WTC11 (cell line): ENCODE data around the gene C19orf85. TPM values are rescaled to one million over a fixed set of nuclear protein-coding genes. Genes with fewer than 3 reads are reported as not detected.

Experiments used
- ATAC-seq: fragments of 200-7000 bp; cut with Tn5 transposase; 2 replicates; pipeline ENCODE4 v1.10.0; 2021; ENCODE audit warnings: mild to moderate bottlenecking, moderate library complexity
- CTCF ChIA-PET: fragments of 300-600 bp; sonication (Branson Sonifier 250); formaldehyde crosslinking; loops from one replicate; lab custom pipeline; 2021; ENCODE audit warnings: antibody characterized with exemption; lab: Charles Lee
- POLR2A ChIA-PET: fragments of 350-600 bp; sonication (Branson Sonifier 250); formaldehyde crosslinking; loops from one replicate; lab custom pipeline; 2021; ENCODE audit warnings: antibody characterized with exemption; lab: Charles Lee
- DNase-seq: peaks from one replicate; pipeline ENCODE4 v3.0.0; 2021; ENCODE audit warnings: low spot score
- H3K27ac Mint-ChIP-seq: 2 replicates; pipeline ENCODE4 v1.8.0; 2021; ENCODE audit warnings: mixed read lengths
- H3K27me3 Mint-ChIP-seq: 2 replicates; pipeline ENCODE4 v1.8.0; 2021; ENCODE audit warnings: low read depth, mild to moderate bottlenecking, moderate library complexity, mixed read lengths
- H3K36me3 Mint-ChIP-seq: 2 replicates; pipeline ENCODE4 v1.8.0; 2021; ENCODE audit warnings: mixed read lengths
- H3K4me1 Mint-ChIP-seq: 2 replicates; pipeline ENCODE4 v1.8.0; 2022; ENCODE audit warnings: mixed read lengths
- H3K4me3 Mint-ChIP-seq: 2 replicates; pipeline ENCODE4 v1.8.0; 2021; ENCODE audit warnings: mild to moderate bottlenecking, moderate library complexity, mixed read lengths
- H3K9me3 Mint-ChIP-seq: 2 replicates; pipeline ENCODE4 v1.8.0; 2021; ENCODE audit warnings: mixed read lengths
- CREM ChIP-seq: sonication (generic); formaldehyde crosslinking; IDR thresholded peaks from 2 replicates; pipeline ENCODE4 v1.8.1; 2022; ENCODE audit warnings: mild to moderate bottlenecking, missing genetic modification reagents, moderate library complexity
- FOXJ3 ChIP-seq: sonication (generic); formaldehyde crosslinking; IDR thresholded peaks from 2 replicates; pipeline ENCODE4 v1.9.0; 2021; ENCODE audit warnings: missing genetic modification reagents, mild to moderate bottlenecking, borderline replicate concordance
- GABPB1 ChIP-seq: sonication (generic); formaldehyde crosslinking; IDR thresholded peaks from 2 replicates; pipeline ENCODE4 v1.8.1; 2023; ENCODE audit warnings: mild to moderate bottlenecking, missing genetic modification reagents
- GRHL2 ChIP-seq: fragments of 250-450 bp; sonication (Bioruptor Pico); IDR thresholded peaks from 2 replicates; pipeline ENCODE4 v1.8.0; 2022; ENCODE audit warnings: mild to moderate bottlenecking, moderate library complexity; ENCODE audit not compliant: insufficient replicate concordance, severe bottlenecking
- HMGA2 ChIP-seq: fragments of 250-450 bp; sonication (Bioruptor Pico); IDR thresholded peaks from 2 replicates; pipeline ENCODE4 v1.4.0; 2021; ENCODE audit warnings: mild to moderate bottlenecking, moderate library complexity
- RELA ChIP-seq: sonication (generic); formaldehyde crosslinking; IDR thresholded peaks from 2 replicates; pipeline ENCODE4 v1.8.1; 2022; ENCODE audit warnings: missing genetic modification reagents, mild to moderate bottlenecking, borderline replicate concordance
- SP1 ChIP-seq: sonication (generic); formaldehyde crosslinking; conservative IDR thresholded peaks from 2 replicates; pipeline ENCODE4 v1.8.1; 2022; ENCODE audit warnings: missing genetic modification reagents
- total RNA-seq: library from RNA; stranded (reverse); gene quantifications from 3 replicates; pipeline ENCODE4 v1.2.3, GENCODE V29; 2021
- TF ChIP-seq, protein P1 (sequence below): sonication (generic); formaldehyde crosslinking; IDR thresholded peaks from 2 replicates; pipeline ENCODE4 v1.8.1; 2023; ENCODE audit warnings: mild to moderate bottlenecking, missing genetic modification reagents, moderate library complexity
- TF ChIP-seq, protein P2 (sequence below): sonication (generic); formaldehyde crosslinking; IDR thresholded peaks from 2 replicates; pipeline ENCODE4 v1.8.1; 2022; ENCODE audit warnings: missing genetic modification reagents, borderline replicate concordance
- TF ChIP-seq, protein P3 (sequence below): sonication (generic); formaldehyde crosslinking; IDR thresholded peaks from 2 replicates; pipeline ENCODE4 v1.8.0; 2022; ENCODE audit warnings: mild to moderate bottlenecking, missing genetic modification reagents
- TF ChIP-seq, protein P4 (sequence below): fragments of 200-600 bp; IDR thresholded peaks from 2 replicates; pipeline ENCODE4 v1.8.0; 2022; ENCODE audit warnings: antibody characterized with exemption
- TF ChIP-seq, protein P5 (sequence below): sonication (generic); formaldehyde crosslinking; IDR thresholded peaks from 2 replicates; pipeline ENCODE4 v1.8.1; 2023; ENCODE audit warnings: mild to moderate bottlenecking, missing genetic modification reagents, moderate library complexity
- TF ChIP-seq, protein P6 (sequence below): fragments of 250-450 bp; sonication (Bioruptor Pico); IDR thresholded peaks from 2 replicates; pipeline ENCODE4 v1.8.0; 2021; ENCODE audit warnings: mild to moderate bottlenecking
- TF ChIP-seq, protein P7 (sequence below): fragments of 250-450 bp; sonication (Bioruptor Pico); IDR thresholded peaks from 2 replicates; pipeline ENCODE4 v1.9.0; 2021; ENCODE audit warnings: moderate library complexity, mild to moderate bottlenecking, inconsistent platforms, borderline replicate concordance

Gene C19orf85
- total RNA-seq, 1 experiment from 2014 or later, result 2.2 TPM

DNA sequence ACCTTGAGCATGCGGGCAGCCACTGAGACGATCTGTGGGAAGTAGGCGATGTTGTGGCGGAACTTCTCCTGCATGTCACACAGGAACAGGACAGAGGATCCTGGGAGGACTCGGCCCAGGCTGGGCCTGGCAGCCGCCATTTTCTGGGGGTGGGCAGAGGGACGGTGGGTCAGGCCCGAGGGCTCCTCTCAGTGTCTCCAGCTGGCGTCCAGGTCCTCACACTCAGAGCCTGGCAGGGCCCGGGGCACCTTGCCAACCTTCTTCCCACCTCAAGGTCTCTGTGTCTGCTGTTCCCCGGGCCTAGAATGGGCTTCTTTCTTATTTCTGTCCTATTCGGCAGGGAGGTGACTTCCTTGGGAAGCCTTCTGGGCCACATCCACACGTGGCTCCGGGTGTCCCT, 8.2 kb downstream of the C19orf85 start (continued):
- TF ChIP-seq, protein P1, sequence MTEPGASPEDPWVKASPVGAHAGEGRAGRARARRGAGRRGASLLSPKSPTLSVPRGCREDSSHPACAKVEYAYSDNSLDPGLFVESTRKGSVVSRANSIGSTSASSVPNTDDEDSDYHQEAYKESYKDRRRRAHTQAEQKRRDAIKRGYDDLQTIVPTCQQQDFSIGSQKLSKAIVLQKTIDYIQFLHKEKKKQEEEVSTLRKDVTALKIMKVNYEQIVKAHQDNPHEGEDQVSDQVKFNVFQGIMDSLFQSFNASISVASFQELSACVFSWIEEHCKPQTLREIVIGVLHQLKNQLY (CRISPR knock-in tag), result no peak
- TF ChIP-seq HMGA2 (CRISPR knock-in tag) (no peak), SP1 (CRISPR knock-in tag) (no peak)
- TF ChIP-seq, protein P2, sequence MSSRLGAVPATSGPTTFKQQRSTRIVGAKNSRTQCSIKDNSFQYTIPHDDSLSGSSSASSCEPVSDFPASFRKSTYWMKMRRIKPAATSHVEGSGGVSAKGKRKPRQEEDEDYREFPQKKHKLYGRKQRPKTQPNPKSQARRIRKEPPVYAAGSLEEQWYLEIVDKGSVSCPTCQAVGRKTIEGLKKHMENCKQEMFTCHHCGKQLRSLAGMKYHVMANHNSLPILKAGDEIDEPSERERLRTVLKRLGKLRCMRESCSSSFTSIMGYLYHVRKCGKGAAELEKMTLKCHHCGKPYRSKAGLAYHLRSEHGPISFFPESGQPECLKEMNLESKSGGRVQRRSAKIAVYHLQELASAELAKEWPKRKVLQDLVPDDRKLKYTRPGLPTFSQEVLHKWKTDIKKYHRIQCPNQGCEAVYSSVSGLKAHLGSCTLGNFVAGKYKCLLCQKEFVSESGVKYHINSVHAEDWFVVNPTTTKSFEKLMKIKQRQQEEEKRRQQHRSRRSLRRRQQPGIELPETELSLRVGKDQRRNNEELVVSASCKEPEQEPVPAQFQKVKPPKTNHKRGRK, result no peak
- TF ChIP-seq, protein P3, sequence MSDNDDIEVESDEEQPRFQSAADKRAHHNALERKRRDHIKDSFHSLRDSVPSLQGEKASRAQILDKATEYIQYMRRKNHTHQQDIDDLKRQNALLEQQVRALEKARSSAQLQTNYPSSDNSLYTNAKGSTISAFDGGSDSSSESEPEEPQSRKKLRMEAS (CRISPR knock-in tag), result no peak

DNA sequence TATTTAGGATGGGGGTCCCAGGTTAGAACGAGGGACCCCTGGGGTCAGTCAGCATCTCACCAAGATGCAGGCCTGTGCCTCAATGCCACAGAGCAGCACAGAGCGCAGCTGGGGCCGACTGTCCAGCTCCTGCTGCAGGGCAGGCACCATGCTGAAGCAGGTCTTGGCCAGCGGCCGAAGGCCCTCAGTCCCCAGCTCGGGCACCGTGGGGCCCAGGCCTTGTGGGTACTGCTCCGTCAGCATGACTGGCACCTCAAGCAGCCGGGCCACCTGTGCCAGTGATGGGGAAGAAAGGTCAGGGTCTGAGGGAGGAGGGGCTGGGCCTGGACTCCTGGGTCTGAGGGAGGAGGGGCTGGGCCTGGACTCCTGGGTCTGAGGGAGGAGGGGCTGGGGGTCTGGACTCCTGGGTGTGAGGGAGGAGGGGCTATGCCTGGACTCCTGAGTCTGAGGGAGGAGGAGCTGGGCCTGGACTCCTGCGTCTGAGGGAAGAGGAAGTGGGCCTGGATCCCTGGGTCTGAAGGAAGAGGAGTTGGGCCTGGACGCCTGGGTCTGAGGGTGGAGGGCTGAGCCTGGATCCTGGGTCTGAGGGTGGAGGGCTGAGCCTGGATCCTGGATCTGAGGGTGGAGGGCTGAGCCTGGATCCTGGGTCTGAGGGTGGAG, 8.8 kb downstream of the C19orf85 start:
- POLR2A ChIA-PET, result no interaction called here

More for the DNA sequence above, 8.8 kb downstream of the C19orf85 start:
- DNase-seq, result no peak
- no peak for ATAC-seq
- Mint-ChIP-seq H3K9me3 (no peaks in the 10 kb centered on the region), H3K27ac (no peak overlapping the region), H3K36me3 (peaks cover 12% of the 10 kb centered on the region), H3K4me3 (no peak overlapping the region), H3K4me1 (peaks cover 25% of the 10 kb centered on the region), H3K27me3 (peaks cover 27% of the 10 kb centered on the region)
- CTCF ChIA-PET, result interaction anchor here (0.9 to 1.3 kb wide), 2 partner anchors 18 to 21 kb away, joined by 3 read pairs; partner anchors contain the start of gene ZNF628
- TF ChIP-seq, protein P4, sequence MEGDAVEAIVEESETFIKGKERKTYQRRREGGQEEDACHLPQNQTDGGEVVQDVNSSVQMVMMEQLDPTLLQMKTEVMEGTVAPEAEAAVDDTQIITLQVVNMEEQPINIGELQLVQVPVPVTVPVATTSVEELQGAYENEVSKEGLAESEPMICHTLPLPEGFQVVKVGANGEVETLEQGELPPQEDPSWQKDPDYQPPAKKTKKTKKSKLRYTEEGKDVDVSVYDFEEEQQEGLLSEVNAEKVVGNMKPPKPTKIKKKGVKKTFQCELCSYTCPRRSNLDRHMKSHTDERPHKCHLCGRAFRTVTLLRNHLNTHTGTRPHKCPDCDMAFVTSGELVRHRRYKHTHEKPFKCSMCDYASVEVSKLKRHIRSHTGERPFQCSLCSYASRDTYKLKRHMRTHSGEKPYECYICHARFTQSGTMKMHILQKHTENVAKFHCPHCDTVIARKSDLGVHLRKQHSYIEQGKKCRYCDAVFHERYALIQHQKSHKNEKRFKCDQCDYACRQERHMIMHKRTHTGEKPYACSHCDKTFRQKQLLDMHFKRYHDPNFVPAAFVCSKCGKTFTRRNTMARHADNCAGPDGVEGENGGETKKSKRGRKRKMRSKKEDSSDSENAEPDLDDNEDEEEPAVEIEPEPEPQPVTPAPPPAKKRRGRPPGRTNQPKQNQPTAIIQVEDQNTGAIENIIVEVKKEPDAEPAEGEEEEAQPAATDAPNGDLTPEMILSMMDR, result no peak
- TF ChIP-seq, protein P5, sequence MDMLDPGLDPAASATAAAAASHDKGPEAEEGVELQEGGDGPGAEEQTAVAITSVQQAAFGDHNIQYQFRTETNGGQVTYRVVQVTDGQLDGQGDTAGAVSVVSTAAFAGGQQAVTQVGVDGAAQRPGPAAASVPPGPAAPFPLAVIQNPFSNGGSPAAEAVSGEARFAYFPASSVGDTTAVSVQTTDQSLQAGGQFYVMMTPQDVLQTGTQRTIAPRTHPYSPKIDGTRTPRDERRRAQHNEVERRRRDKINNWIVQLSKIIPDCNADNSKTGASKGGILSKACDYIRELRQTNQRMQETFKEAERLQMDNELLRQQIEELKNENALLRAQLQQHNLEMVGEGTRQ (CRISPR knock-in tag), result no peak
- TF ChIP-seq, protein P1 (CRISPR knock-in tag), result no peak
- TF ChIP-seq, protein P3 (CRISPR knock-in tag), result no peak
- no peak for TF ChIP-seq FOXJ3
- TF ChIP-seq RELA (CRISPR knock-in tag), result no peak
- TF ChIP-seq, protein P6, sequence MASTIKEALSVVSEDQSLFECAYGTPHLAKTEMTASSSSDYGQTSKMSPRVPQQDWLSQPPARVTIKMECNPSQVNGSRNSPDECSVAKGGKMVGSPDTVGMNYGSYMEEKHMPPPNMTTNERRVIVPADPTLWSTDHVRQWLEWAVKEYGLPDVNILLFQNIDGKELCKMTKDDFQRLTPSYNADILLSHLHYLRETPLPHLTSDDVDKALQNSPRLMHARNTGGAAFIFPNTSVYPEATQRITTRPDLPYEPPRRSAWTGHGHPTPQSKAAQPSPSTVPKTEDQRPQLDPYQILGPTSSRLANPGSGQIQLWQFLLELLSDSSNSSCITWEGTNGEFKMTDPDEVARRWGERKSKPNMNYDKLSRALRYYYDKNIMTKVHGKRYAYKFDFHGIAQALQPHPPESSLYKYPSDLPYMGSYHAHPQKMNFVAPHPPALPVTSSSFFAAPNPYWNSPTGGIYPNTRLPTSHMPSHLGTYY (CRISPR knock-in tag), result no peak
- no peak for TF ChIP-seq GRHL2 (CRISPR knock-in tag)
- TF ChIP-seq CREM (CRISPR knock-in tag), result no peak
- TF ChIP-seq, protein P7, sequence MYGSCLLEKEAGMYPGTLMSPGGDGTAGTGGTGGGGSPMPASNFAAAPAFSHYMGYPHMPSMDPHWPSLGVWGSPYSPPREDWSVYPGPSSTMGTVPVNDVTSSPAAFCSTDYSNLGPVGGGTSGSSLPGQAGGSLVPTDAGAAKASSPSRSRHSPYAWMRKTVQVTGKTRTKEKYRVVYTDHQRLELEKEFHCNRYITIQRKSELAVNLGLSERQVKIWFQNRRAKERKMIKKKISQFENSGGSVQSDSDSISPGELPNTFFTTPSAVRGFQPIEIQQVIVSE (CRISPR knock-in tag), result no peak
- TF ChIP-seq GABPB1 (CRISPR knock-in tag), result no peak
